GM19372 (cell line): Measurements from ENCODE around the gene MTMR10.

Experiments used
- ATAC-seq: cut with Tn5 transposase; IDR thresholded peaks from one replicate; pipeline ENCODE4 v1.9.1; 2021; ENCODE audit warnings: mild to moderate bottlenecking, low read depth, moderate library complexity; ENCODE audit not compliant: unreplicated experiment

Gene MTMR10

GRCh38 chr15:30991255-30992235 lies at the start of gene MTMR10:
Gene MTMR10 (minus strand): TSS chr15:30991628. CDS start chr15:30991506, 122 bp downstream.
- peak; percentile 82 for ATAC-seq

- ATAC-seq: no peak
Measured at GRCh38 chr15:31040611-31041010, 49.2 kb upstream of the MTMR10 start.

- ATAC-seq: no peak
Measured at GRCh38 chr15:31039961-31040360, 48.5 kb upstream of the MTMR10 start.

GRCh38 chr15:31037731-31038477 lies 46.5 kb upstream of the MTMR10 start:
- no peak for ATAC-seq

- ATAC-seq: no peak
Measured at GRCh38 chr15:31036783-31037182, 45.4 kb upstream of the MTMR10 start.

GRCh38 chr15:31035610-31036009 lies 44.2 kb upstream of the MTMR10 start:
- no peak for ATAC-seq

GRCh38 chr15:31034152-31034551 lies 42.7 kb upstream of the MTMR10 start:
- no peak for ATAC-seq

- ATAC-seq: no peak
Measured at GRCh38 chr15:31032961-31033371, 41.5 kb upstream of the MTMR10 start.

GRCh38 chr15:31031471-31032067 lies 40.1 kb upstream of the MTMR10 start:
- ATAC-seq: peak; percentile 78

- ATAC-seq: no peak
Measured at GRCh38 chr15:31027910-31028578, 36.6 kb upstream of the MTMR10 start.

- no peak for ATAC-seq
Measured at GRCh38 chr15:31025996-31026395, 34.6 kb upstream of the MTMR10 start.

GRCh38 chr15:31024979-31025378 lies 33.6 kb upstream of the MTMR10 start:
- no peak for ATAC-seq

- ATAC-seq: no peak
Measured at GRCh38 chr15:31024330-31024729, 32.9 kb upstream of the MTMR10 start.

GRCh38 chr15:31023841-31024240 lies 32.4 kb upstream of the MTMR10 start:
- no peak for ATAC-seq

- ATAC-seq: no peak
Measured at GRCh38 chr15:31021067-31021665, 29.7 kb upstream of the MTMR10 start.

GRCh38 chr15:31020542-31020941 lies 29.1 kb upstream of the MTMR10 start:
- ATAC-seq: no peak

GRCh38 chr15:31019986-31020385 lies 28.6 kb upstream of the MTMR10 start:
- ATAC-seq: no peak

- no peak for ATAC-seq
Measured at GRCh38 chr15:31017311-31017710, 25.9 kb upstream of the MTMR10 start.

GRCh38 chr15:31016446-31016915 lies 25.1 kb upstream of the MTMR10 start:
- no peak for ATAC-seq

GRCh38 chr15:31014608-31014925 lies 23.1 kb upstream of the MTMR10 start:
- ATAC-seq: no peak
